Keratinocyte (primary cell): Measurements from ENCODE around the gene CD7. TPM values are rescaled to one million over a fixed set of nuclear protein-coding genes. Genes with fewer than 3 reads are reported as not detected.

ENCODE experiments used
- DNase-seq: peaks from one replicate; pipeline ENCODE4 v3.0.0-alpha.2; 2011; ENCODE audit warnings: low read depth, missing footprints, low spot score
- FAIRE-seq: peaks from 2 replicates; lab custom pipeline; 2011; peaks lifted over from hg19 to GRCh38; lab: Jason Lieb, UNC
- H2AFZ ChIP-seq: 2 replicates; pipeline ENCODE4 v1.6.0; 2012; ENCODE audit warnings: low read length, control low read depth, inconsistent platforms; ENCODE audit not compliant: control insufficient read depth
- H3K27ac ChIP-seq: 2 replicates; pipeline ENCODE4 v1.5.1; 2011; ENCODE audit warnings: low read length; ENCODE audit not compliant: control insufficient read depth, insufficient read depth
- H3K27me3 ChIP-seq: 3 replicates; pipeline ENCODE4 v1.6.0; 2011; ENCODE audit warnings: low read length; ENCODE audit not compliant: control insufficient read depth, insufficient read depth; ENCODE audit errors: extremely low read depth
- H3K36me3 ChIP-seq, 2 experiments: 2 replicates in 1 of 2; 3 replicates in 1 of 2; pipeline ENCODE4 v1.5.1; 2011; ENCODE audit warnings: low read length in 2 of 2, mild to moderate bottlenecking in 1 of 2; ENCODE audit not compliant: control insufficient read depth in 2 of 2, insufficient read depth in 2 of 2; ENCODE audit errors: extremely low read depth in 1 of 2
- H3K4me1 ChIP-seq: 3 replicates; pipeline ENCODE4 v1.5.1; 2011; ENCODE audit warnings: low read length; ENCODE audit not compliant: control insufficient read depth, insufficient read depth; ENCODE audit errors: extremely low read depth
- H3K4me2 ChIP-seq: 3 replicates; pipeline ENCODE4 v1.6.0; 2011; ENCODE audit warnings: low read depth, low read length; ENCODE audit not compliant: control insufficient read depth, insufficient read depth; ENCODE audit errors: extremely low read depth
- H3K4me3 ChIP-seq, 3 experiments: fragments of 200-600 bp in 1 of 3; sonication (generic) in 1 of 3; 2 replicates in 2 of 3; 3 replicates in 1 of 3; pipeline ENCODE4 v1.5.1; 2011 to 2016; ENCODE audit warnings: low read length in 3 of 3, mild to moderate bottlenecking in 3 of 3, control low read depth in 2 of 3, inconsistent platforms in 1 of 3, low read depth in 1 of 3, mixed read lengths in 1 of 3, mixed run types in 1 of 3, moderate library complexity in 1 of 3; ENCODE audit not compliant: control insufficient read depth in 2 of 3, insufficient read depth in 2 of 3; ENCODE audit errors: extremely low read depth in 1 of 3
- H3K79me2 ChIP-seq: 2 replicates; pipeline ENCODE4 v1.6.0; 2012; ENCODE audit warnings: low read length; ENCODE audit not compliant: control insufficient read depth, insufficient read depth
- H3K9ac ChIP-seq: 3 replicates; pipeline ENCODE4 v1.6.0; 2011; ENCODE audit warnings: low read length; ENCODE audit not compliant: control insufficient read depth, insufficient read depth; ENCODE audit errors: extremely low read depth
- H3K9me1 ChIP-seq: 3 replicates; pipeline ENCODE4 v1.6.0; 2011; ENCODE audit warnings: low read length; ENCODE audit not compliant: control insufficient read depth, insufficient read depth; ENCODE audit errors: extremely low read depth
- H3K9me3 ChIP-seq: 2 replicates; pipeline ENCODE4 v1.5.1; 2012; ENCODE audit warnings: low read depth, low read length; ENCODE audit not compliant: control insufficient read depth
- H4K20me1 ChIP-seq: 3 replicates; pipeline ENCODE4 v1.6.0; 2011; ENCODE audit warnings: low read length; ENCODE audit not compliant: control insufficient read depth, insufficient read depth; ENCODE audit errors: extremely low read depth
- EZH2 ChIP-seq: IDR thresholded peaks from one replicate; pipeline ENCODE4 v1.6.1; 2012; ENCODE audit warnings: inconsistent platforms, mild to moderate bottlenecking, low read length, moderate library complexity
- dilution Hi-C: fragments of 300-500 bp; cut with MboI; formaldehyde crosslinking; loops from one replicate; pipeline ENCODE4 v1.7.0; 2020; ENCODE audit warnings: low sequenced_read_pairs; ENCODE audit not compliant: extremely low pct_ligation_motif_present
- polyA plus RNA-seq, 5 experiments: library from polyadenylated mRNA; depleted of rRNA in 3 of 5; stranded (reverse) in 3 of 5; stranded (forward) in 1 of 5; unstranded in 1 of 5; fragments of >200 nt; gene quantifications; 1 replicate in 1 of 5; 2 replicates in 3 of 5; 3 replicates in 1 of 5; pipeline versions ENCODE4 v1.2.1 to v1.2.3, GENCODE V29; 2011 to 2012; ENCODE audit warnings: missing spikeins in 2 of 5, low read depth in 1 of 5, low replicate concordance in 1 of 5
- TF ChIP-seq, protein P1 (sequence below), 3 experiments: IDR thresholded peaks in 1 of 3; conservative IDR thresholded peaks in 1 of 3; optimal IDR thresholded peaks in 1 of 3; 2 replicates in 2 of 3; 3 replicates in 1 of 3; pipeline versions ENCODE3 to v1.5.1; 2011; ENCODE audit warnings: low read length in 3 of 3, mild to moderate bottlenecking in 3 of 3, moderate library complexity in 2 of 3, control low read depth in 1 of 3, inconsistent platforms in 1 of 3; ENCODE audit not compliant: insufficient read depth in 2 of 3; ENCODE audit errors: extremely low read depth in 1 of 3

The CD7 gene
- polyA plus RNA-seq, 1 donor (not counting 4 experiments of a cell fraction or from before 2014, with no cell fraction given) = not detected

DNA sequence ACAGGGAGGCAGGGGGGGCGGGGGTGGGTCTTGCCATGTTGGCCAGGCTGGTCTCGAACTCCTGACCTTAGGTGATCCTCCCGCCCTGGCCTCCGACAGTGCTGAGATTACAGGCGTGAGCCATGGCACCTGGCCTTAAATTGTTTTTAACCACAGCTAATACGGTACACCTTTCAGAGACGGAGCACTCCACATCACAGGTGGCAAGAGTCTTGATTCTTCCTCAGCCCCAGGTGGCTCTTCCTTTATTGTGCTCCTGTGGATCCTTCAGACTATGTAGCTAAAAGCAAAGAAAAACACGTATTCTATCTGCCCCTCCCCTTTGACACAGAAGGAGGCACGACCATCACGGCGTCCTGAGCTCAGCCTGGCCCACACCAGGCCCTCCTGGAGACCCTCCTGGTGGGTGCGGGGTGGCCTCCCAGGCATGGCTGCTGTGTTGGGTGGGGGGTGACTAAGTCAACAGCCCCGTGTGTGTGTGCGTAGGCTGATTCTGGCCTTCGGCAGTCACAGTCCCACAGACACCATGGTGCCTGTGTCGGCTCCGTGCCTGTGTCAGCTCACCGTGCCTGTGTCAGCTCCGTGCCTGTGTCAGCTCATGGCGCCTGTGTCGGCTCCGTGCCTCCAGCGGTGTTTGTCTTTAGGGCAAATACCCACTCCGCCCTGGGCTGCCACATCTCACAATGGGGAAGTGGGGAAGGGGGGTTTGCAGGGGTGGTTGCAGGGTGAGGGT lies 26.9 kb upstream of the CD7 start:
- DNase-seq (no peak), FAIRE-seq (no peak)
- H3K9me3 ChIP-seq = no peaks in the 10 kb centered on the region
- H3K27ac ChIP-seq = no peak overlapping the region
- no peak overlapping the region for H3K4me2 ChIP-seq
- no peaks in the 10 kb centered on the region for H3K9me1 ChIP-seq
- no peak overlapping the region for H2AFZ ChIP-seq
- H3K79me2 ChIP-seq = no peaks in the 10 kb centered on the region
- dilution Hi-C loops = loop anchor here (10.0 kb wide), 1 partner anchor 90 kb away; no protein-coding TSS in a partner anchor
- H3K36me3 ChIP-seq = no peaks in the 10 kb centered on the region
- H3K4me3 ChIP-seq = no peak overlapping the region
- no peaks in the 10 kb centered on the region for H4K20me1 ChIP-seq
- H3K27me3 ChIP-seq = peaks cover 16% of the 10 kb centered on the region
- H3K9ac ChIP-seq = no peak overlapping the region
- peaks cover 3% of the 10 kb centered on the region for H3K4me1 ChIP-seq
- TF ChIP-seq EZH2 = no peak
- TF ChIP-seq, protein P1, sequence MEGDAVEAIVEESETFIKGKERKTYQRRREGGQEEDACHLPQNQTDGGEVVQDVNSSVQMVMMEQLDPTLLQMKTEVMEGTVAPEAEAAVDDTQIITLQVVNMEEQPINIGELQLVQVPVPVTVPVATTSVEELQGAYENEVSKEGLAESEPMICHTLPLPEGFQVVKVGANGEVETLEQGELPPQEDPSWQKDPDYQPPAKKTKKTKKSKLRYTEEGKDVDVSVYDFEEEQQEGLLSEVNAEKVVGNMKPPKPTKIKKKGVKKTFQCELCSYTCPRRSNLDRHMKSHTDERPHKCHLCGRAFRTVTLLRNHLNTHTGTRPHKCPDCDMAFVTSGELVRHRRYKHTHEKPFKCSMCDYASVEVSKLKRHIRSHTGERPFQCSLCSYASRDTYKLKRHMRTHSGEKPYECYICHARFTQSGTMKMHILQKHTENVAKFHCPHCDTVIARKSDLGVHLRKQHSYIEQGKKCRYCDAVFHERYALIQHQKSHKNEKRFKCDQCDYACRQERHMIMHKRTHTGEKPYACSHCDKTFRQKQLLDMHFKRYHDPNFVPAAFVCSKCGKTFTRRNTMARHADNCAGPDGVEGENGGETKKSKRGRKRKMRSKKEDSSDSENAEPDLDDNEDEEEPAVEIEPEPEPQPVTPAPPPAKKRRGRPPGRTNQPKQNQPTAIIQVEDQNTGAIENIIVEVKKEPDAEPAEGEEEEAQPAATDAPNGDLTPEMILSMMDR (optimal IDR thresholded peaks at IDR 0.05 in 1 of 3, IDR thresholded peaks at IDR 0.05 in 1 of 3, conservative IDR thresholded peaks at IDR 0.05 in 1 of 3; ENCODE audit: extremely low read depth in 1 of 3, insufficient read depth in 2 of 3, low read length in 3 of 3) = no peak

DNA sequence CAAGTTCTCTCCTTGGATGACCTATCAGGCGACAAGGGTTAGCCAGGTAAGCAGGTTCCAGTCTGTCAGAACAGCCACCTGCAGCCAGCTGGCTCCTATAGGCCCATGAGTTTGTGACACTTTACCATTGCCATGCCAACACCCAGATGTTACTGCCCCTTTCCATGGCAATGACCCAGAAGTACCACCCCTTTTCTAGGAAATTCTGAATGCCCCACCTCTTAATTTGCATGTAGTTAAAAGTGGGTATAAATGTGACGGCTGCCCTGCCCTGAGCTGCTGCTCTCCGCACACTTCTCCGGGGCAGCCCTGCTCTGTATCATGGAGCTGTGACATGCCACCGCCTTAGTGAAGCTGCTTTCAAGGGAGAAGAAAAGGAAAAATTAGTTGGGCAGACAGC lies 26.2 kb upstream of the CD7 start:
- no peak overlapping the region for H2AFZ ChIP-seq
- no peak overlapping the region for H3K4me3 ChIP-seq
- peaks cover 11% of the 10 kb centered on the region for H3K4me1 ChIP-seq
- H3K36me3 ChIP-seq = no peaks in the 10 kb centered on the region
- peaks cover 13% of the 10 kb centered on the region for H3K27me3 ChIP-seq
- dilution Hi-C loops = loop anchor here (10.0 kb wide), 1 partner anchor 91 kb away; no protein-coding TSS in a partner anchor
- H3K9me1 ChIP-seq = no peaks in the 10 kb centered on the region
- FAIRE-seq (no peak), DNase-seq (no peak)
- no peak for TF ChIP-seq EZH2
- TF ChIP-seq, protein P1 (optimal IDR thresholded peaks at IDR 0.05 in 1 of 3, IDR thresholded peaks at IDR 0.05 in 1 of 3, conservative IDR thresholded peaks at IDR 0.05 in 1 of 3; ENCODE audit: extremely low read depth in 1 of 3, insufficient read depth in 2 of 3, low read length in 3 of 3) = no peak
- H3K27ac ChIP-seq = no peak overlapping the region
- H3K9ac ChIP-seq = no peak overlapping the region
- no peak overlapping the region for H3K4me2 ChIP-seq
- H3K79me2 ChIP-seq = no peaks in the 10 kb centered on the region
- no peaks in the 10 kb centered on the region for H3K9me3 ChIP-seq
- no peaks in the 10 kb centered on the region for H4K20me1 ChIP-seq
